Posterior vena cava (tissue), 2 donors: Measurements from ENCODE around the gene KCNK16. TPM values are rescaled to one million over a fixed set of nuclear protein-coding genes. Genes with fewer than 3 reads are reported as not detected.

Experiments
- DNase-seq: peaks from one replicate; pipeline ENCODE4 v3.0.0-alpha.2; 2020; ENCODE audit warnings: low spot score
- intact Hi-C, 2 donors: fragments of 100-400 bp; cut with DNase I; formaldehyde crosslinking; loops; one replicate each; pipeline versions ENCODE4 v1.14.1 to v1.14.2; 2022 to 2023
- total RNA-seq, 2 donors: library from RNA; stranded (reverse); fragmentation: NEBNext Ultra II Directional; extraction: Animal tissue kit (Norgen Biotek cat#: 25700); gene quantifications; one replicate each; pipeline ENCODE4 v1.2.1, GENCODE V29; 2021
- donor health status: DM: yes; HTN: yes; CAD: no.
- donor health status: DM: yes; HTN: yes; CAD: no.

Gene KCNK16
- total RNA-seq, 2 donors from 2014 or later = not detected

GRCh38 chr6:39314273-39314795 is 8.2 kb downstream of the KCNK16 start, which contains the start of gene KCNK17:
TSS of gene KCNK17 (minus strand) at chr6:39314419. CDS start at chr6:39314320, 99 bp downstream.
- no peak for DNase-seq
- intact Hi-C loops = no loop called here

GRCh38 chr6:39313526-39314272 is 8.8 kb downstream of the KCNK16 start:
- intact Hi-C loops = no loop called here
- DNase-seq = no peak

GRCh38 chr6:39312912-39313525 is 9.5 kb downstream of the KCNK16 start:
- intact Hi-C loops = no loop called here
- DNase-seq = no peak

- DNase-seq = no peak
- intact Hi-C loops = no loop called here
Measured at GRCh38 chr6:39310542-39310941, 12.0 kb downstream of the KCNK16 start.

GRCh38 chr6:39309942-39310531 is 12.5 kb downstream of the KCNK16 start:
- intact Hi-C loops = no loop called here
- DNase-seq = peak; percentile 89

GRCh38 chr6:39307462-39307861 is 15.0 kb downstream of the KCNK16 start:
- DNase-seq = no peak
- intact Hi-C loops = no loop called here

- no peak for DNase-seq
- intact Hi-C loops = loop anchor here in 1 of 2 donors (2.0 kb wide), 1 partner anchor 136 kb away; no protein-coding TSS in a partner anchor
Measured at GRCh38 chr6:39304951-39305350, 17.6 kb downstream of the KCNK16 start.

- DNase-seq = no peak
- intact Hi-C loops = loop anchor here (2.0 kb wide), 2 partner anchors 135 to 137 kb away; no protein-coding TSS in a partner anchor
Measured at GRCh38 chr6:39303425-39304153, 18.9 kb downstream of the KCNK16 start.

GRCh38 chr6:39302669-39303424 is 19.7 kb downstream of the KCNK16 start:
- intact Hi-C loops = loop anchor here in 1 of 2 donors (2.0 kb wide), 1 partner anchor 136 kb away; no protein-coding TSS in a partner anchor
- peak; percentile 96 for DNase-seq

- no peak for DNase-seq
- intact Hi-C loops = loop anchor here in 1 of 2 donors (2.0 kb wide), 1 partner anchor 135 kb away; no protein-coding TSS in a partner anchor
Measured at GRCh38 chr6:39302011-39302410, 20.5 kb downstream of the KCNK16 start.

- intact Hi-C loops = loop anchor here in 1 of 2 donors (2.0 kb wide), 1 partner anchor 135 kb away; no protein-coding TSS in a partner anchor
- DNase-seq = no peak
Measured at GRCh38 chr6:39301606-39302005, 20.9 kb downstream of the KCNK16 start.

GRCh38 chr6:39300739-39301138 is 21.8 kb downstream of the KCNK16 start:
- intact Hi-C loops = no loop called here
- no peak for DNase-seq

GRCh38 chr6:39298061-39298460 is 24.4 kb downstream of the KCNK16 start:
- intact Hi-C loops = no loop called here
- no peak for DNase-seq

- intact Hi-C loops = no loop called here
Measured at GRCh38 chr6:39296745-39297640, 25.5 kb downstream of the KCNK16 start.

GRCh38 chr6:39295611-39296011 is 26.9 kb downstream of the KCNK16 start:
- intact Hi-C loops = no loop called here

More at GRCh38 chr6:39296745-39297640, 25.5 kb downstream of the KCNK16 start:
- DNase-seq = peak; percentile 96

GRCh38 chr6:39294899-39295298 is 27.6 kb downstream of the KCNK16 start:
- intact Hi-C loops = no loop called here
- DNase-seq = no peak

More at GRCh38 chr6:39295611-39296011, 26.9 kb downstream of the KCNK16 start:
- no peak for DNase-seq

GRCh38 chr6:39294133-39294532 is 28.4 kb downstream of the KCNK16 start:
- DNase-seq = no peak
- intact Hi-C loops = no loop called here
